ENCODE data around the gene ARHGAP9.
"Not testable (repeated sequence)": the region's sequence is repeated elsewhere in the genome, so short reads cannot be mapped to it uniquely, and the experiment has no call there.

ARHGAP9 gene

DNA sequence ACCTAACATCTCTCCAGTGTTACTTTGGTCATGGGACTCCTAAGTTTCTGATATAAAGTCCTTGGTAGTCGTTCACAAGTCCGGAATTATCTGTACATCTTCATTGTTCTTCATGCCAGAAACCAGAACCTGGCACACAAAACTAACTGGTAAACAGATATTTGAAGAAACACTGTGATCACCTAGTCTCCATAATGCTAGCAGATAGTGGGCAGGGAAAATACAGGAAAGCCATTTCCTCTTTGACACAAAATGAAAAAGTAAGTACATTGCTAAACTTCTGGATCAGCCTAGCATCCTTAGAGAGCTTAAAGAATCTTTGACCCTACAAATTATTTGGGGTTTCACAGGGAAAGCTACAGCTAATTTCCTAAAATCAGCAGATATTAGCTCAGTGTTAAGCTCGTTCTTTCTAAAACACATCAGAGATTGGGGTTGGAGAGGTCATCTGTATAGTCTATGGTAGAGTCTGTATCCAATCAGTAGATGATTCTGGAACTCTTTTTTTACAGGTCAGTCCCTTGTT lies 35.8 kb upstream of the ARHGAP9 start:
- no peak for DNase-seq
- Histone ChIP-seq H3K9me2 (replicated peaks; ENCODE audit: insufficient read depth, low read length) (no peaks in the 10 kb centered on the region), H3K9me3 (replicated peaks; ENCODE audit: insufficient read depth, low read length) (no peaks in the 10 kb centered on the region), H3K4me2 (ENCODE audit: low read depth, low read length) (no peak overlapping the region), H3K79me2 (ENCODE audit: low read length) (peaks cover 46% of the 10 kb centered on the region), H3K4me3 (ENCODE audit: low read length) (no peak overlapping the region), H2AFZ (ENCODE audit: low read length) (no peak overlapping the region), H3K27ac (ENCODE audit: low read length) (no peak overlapping the region), H3K9ac (ENCODE audit: low read length) (no peak overlapping the region), H3K27me3 (replicated peaks; ENCODE audit: insufficient read depth, low read length) (no peaks in the 10 kb centered on the region), H3K4me1 (ENCODE audit: low read length) (peaks cover 9% of the 10 kb centered on the region), H4K20me1 (ENCODE audit: insufficient read depth, low read length) (no peaks in the 10 kb centered on the region), H3F3A (ENCODE audit: insufficient read depth, low read length) (peaks cover 42% of the 10 kb centered on the region), H3K36me3 (replicated peaks; ENCODE audit: insufficient read depth, low read length) (peaks cover 24% of the 10 kb centered on the region)
- no peak for TF ChIP-seq EZH2phosphoT487 (IDR thresholded peaks at IDR 0.05; ENCODE audit: low read length)
- TF ChIP-seq EZH2 (optimal IDR thresholded peaks at IDR 0.05; ENCODE audit: low read depth, low read length) = no peak
- TF ChIP-seq, protein P1, sequence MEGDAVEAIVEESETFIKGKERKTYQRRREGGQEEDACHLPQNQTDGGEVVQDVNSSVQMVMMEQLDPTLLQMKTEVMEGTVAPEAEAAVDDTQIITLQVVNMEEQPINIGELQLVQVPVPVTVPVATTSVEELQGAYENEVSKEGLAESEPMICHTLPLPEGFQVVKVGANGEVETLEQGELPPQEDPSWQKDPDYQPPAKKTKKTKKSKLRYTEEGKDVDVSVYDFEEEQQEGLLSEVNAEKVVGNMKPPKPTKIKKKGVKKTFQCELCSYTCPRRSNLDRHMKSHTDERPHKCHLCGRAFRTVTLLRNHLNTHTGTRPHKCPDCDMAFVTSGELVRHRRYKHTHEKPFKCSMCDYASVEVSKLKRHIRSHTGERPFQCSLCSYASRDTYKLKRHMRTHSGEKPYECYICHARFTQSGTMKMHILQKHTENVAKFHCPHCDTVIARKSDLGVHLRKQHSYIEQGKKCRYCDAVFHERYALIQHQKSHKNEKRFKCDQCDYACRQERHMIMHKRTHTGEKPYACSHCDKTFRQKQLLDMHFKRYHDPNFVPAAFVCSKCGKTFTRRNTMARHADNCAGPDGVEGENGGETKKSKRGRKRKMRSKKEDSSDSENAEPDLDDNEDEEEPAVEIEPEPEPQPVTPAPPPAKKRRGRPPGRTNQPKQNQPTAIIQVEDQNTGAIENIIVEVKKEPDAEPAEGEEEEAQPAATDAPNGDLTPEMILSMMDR (IDR thresholded peaks at IDR 0.05; ENCODE audit: low read length) = no peak

DNA sequence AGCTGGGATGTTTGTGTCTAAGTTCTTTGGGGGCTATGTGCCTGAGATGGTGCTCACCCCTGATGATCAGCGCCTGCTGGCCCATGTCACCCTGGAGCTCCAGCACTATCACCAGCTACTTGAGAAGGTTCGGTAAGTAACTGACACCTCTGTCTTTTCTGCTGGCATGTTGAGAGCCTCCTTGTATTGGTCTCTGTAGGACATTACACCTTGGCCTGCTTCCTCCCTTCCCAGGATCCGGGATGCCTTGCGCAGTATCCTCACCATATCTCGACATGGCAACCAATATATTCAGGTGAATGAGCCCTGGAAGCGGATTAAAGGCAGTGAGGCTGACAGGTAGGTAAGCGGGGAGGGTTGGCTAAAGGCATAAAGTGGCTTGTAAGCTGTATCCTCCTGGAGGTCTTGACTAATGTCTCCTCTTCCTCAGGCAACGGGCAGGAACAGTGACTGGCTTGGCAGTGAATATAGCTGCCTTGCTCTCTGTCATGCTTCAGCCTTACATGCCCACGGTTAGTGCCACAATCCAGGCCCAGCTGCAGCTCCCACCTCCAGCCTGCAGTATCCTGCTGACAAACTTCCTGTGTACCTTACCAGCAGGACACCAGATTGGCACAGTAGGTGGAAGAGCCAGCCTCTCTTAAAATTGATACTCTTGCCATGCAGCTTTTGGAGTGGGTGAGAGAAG lies 35.2 kb upstream of the ARHGAP9 start:
- Histone ChIP-seq H3K4me3 (ENCODE audit: low read length) (no peak overlapping the region), H3K79me2 (ENCODE audit: low read length) (peaks cover 42% of the 10 kb centered on the region), H3K27ac (ENCODE audit: low read length) (no peak overlapping the region), H3K9ac (ENCODE audit: low read length) (no peak overlapping the region), H3K4me1 (ENCODE audit: low read length) (peaks cover 9% of the 10 kb centered on the region), H3K4me2 (ENCODE audit: low read depth, low read length) (no peak overlapping the region), H3F3A (ENCODE audit: insufficient read depth, low read length) (peaks cover 37% of the 10 kb centered on the region), H3K36me3 (replicated peaks; ENCODE audit: insufficient read depth, low read length) (peaks cover 24% of the 10 kb centered on the region), H2AFZ (ENCODE audit: low read length) (no peak overlapping the region), H4K20me1 (ENCODE audit: insufficient read depth, low read length) (no peaks in the 10 kb centered on the region), H3K9me3 (replicated peaks; ENCODE audit: insufficient read depth, low read length) (no peaks in the 10 kb centered on the region), H3K27me3 (replicated peaks; ENCODE audit: insufficient read depth, low read length) (no peaks in the 10 kb centered on the region), H3K9me2 (replicated peaks; ENCODE audit: insufficient read depth, low read length) (no peaks in the 10 kb centered on the region)
- DNase-seq = no peak
- TF ChIP-seq, protein P1 (IDR thresholded peaks at IDR 0.05; ENCODE audit: low read length) = no peak
- TF ChIP-seq EZH2 (optimal IDR thresholded peaks at IDR 0.05; ENCODE audit: low read depth, low read length) = no peak
- TF ChIP-seq EZH2phosphoT487 (IDR thresholded peaks at IDR 0.05; ENCODE audit: low read length) = no peak

DNA sequence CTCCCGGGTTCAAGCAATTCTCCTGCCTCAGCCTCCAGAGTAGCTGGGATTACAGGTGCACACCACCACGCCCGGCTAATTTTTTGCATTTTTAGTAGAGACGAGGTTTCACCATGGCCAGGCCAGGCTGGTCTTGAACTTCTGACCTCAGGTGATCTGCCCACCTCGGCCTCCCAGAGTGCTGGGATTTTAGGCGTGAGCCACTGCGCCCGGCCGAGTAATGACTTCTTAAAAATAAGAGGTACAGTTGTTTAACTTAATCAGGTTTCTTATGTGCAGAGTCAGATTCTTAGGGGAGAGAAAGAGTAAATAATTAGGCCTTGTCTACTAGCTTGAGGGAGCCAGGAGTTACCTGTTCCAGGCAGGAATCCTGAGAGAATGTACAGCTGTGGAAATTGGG lies 34.6 kb upstream of the ARHGAP9 start:
- peaks cover 24% of the 10 kb centered on the region for H3K36me3 ChIP-seq (replicated peaks; ENCODE audit: insufficient read depth, low read length)
- not testable (repeated sequence) for H3K4me2 ChIP-seq (ENCODE audit: low read depth, low read length)

DNA sequence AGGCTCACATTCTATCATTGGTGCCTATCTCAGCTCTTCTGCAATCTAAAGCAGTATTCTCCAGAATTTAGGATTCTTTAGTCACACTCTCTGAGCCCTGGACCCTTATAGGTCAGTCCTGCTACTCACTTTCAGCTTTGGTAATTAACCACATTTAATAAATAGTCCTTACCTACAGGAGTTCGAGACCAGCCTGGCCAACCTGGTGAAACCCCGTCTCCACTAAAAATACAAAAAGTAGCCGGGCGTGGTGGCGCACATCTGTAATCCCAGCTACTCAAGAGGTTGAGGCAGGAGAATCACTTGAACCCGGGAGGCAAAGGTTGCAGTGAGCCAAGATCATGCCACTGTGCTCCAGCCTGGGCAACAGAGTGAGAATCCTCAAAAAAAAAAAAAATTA lies 34.0 kb upstream of the ARHGAP9 start:
- H3K9me3 ChIP-seq (replicated peaks; ENCODE audit: insufficient read depth, low read length); H2AFZ ChIP-seq (ENCODE audit: low read length); H3K27me3 ChIP-seq (replicated peaks; ENCODE audit: insufficient read depth, low read length); H3K4me3 ChIP-seq (ENCODE audit: low read length); H3K9me2 ChIP-seq (replicated peaks; ENCODE audit: insufficient read depth, low read length); H3K9ac ChIP-seq (ENCODE audit: low read length); DNase-seq; H3K4me2 ChIP-seq (ENCODE audit: low read depth, low read length); H3K27ac ChIP-seq (ENCODE audit: low read length); H4K20me1 ChIP-seq (ENCODE audit: insufficient read depth, low read length); H3K4me1 ChIP-seq (ENCODE audit: low read length): not testable (repeated sequence)
- Histone ChIP-seq H3K36me3 (replicated peaks; ENCODE audit: insufficient read depth, low read length) (peaks cover 24% of the 10 kb centered on the region), H3F3A (ENCODE audit: insufficient read depth, low read length) (peaks cover 30% of the 10 kb centered on the region), H3K79me2 (ENCODE audit: low read length) (peaks cover 33% of the 10 kb centered on the region)

More for the DNA sequence above, 34.6 kb upstream of the ARHGAP9 start:
- H4K20me1 ChIP-seq (ENCODE audit: insufficient read depth, low read length); H3K27me3 ChIP-seq (replicated peaks; ENCODE audit: insufficient read depth, low read length); H3K9me3 ChIP-seq (replicated peaks; ENCODE audit: insufficient read depth, low read length); H3K27ac ChIP-seq (ENCODE audit: low read length); H3K4me1 ChIP-seq (ENCODE audit: low read length); DNase-seq; H3K9ac ChIP-seq (ENCODE audit: low read length); H3K4me3 ChIP-seq (ENCODE audit: low read length); H2AFZ ChIP-seq (ENCODE audit: low read length); H3K9me2 ChIP-seq (replicated peaks; ENCODE audit: insufficient read depth, low read length): not testable (repeated sequence)
- Histone ChIP-seq H3K79me2 (ENCODE audit: low read length) (peaks cover 36% of the 10 kb centered on the region), H3F3A (ENCODE audit: insufficient read depth, low read length) (peaks cover 33% of the 10 kb centered on the region)

Measured in MM.1S (cell line).